ENCODE data around the gene OCA2. TPM values are rescaled to one million over a fixed set of nuclear protein-coding genes. Genes with fewer than 3 reads are reported as not detected.

The OCA2 gene
- polyA plus RNA-seq, 3 donors = not detected

DNA sequence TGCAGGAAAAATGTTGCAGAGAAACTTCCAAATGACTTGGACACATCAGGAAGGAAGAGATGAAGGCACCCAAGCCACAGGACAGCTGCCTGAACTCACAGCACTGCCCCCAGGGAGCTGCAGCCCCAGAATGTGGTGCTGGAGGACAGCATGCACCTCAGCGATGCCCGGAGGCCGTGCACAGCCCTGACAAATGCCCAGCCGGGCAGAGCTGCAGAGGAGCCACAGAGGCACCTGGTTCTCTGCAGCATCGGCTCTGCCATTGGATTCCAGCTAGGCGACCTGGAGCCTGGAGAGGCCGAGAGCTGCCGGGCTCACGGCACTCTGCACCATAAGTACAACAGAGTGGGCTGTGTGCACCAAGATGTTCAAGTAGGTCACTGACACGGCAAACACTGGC is 97.5 kb downstream of the OCA2 start:
- Mint-ChIP-seq H3K9me3 (peaks cover 11 to 23% (median 21%) of the 10 kb centered on the region in 7 donors), H3K4me3 (no peak overlapping the region)
- 84% methylated on average over 10 of the region's 10 CpGs for WGBS (ENCODE audit: insufficient coverage)

GRCh38 chr15:27993996-27994780 is 104.9 kb downstream of the OCA2 start:
- H4K20me1 ChIP-seq (ENCODE audit: insufficient read depth, low read length) = no peaks in the 10 kb centered on the region
- H3K36me3 Mint-ChIP-seq = no peaks in the 10 kb centered on the region
- H3K79me2 ChIP-seq (ENCODE audit: insufficient read depth, low read length) = no peaks in the 10 kb centered on the region
- H3K4me1 ChIP-seq (ENCODE audit: control insufficient read depth in 1 of 2, insufficient read depth in 2 of 2, low read length in 2 of 2) = no peaks in the 10 kb centered on the region
- no peak overlapping the region for H2AFZ ChIP-seq (ENCODE audit: insufficient read depth, low read depth, low read length, poor library complexity, severe bottlenecking)
- H3K4me3 ChIP-seq (replicated peaks in 1 of 3; ENCODE audit: low read depth in 2 of 3, low read length in 3 of 3) = no peak overlapping the region
- no peak overlapping the region for H3K4me3 Mint-ChIP-seq
- no peak overlapping the region for H3K27ac ChIP-seq (ENCODE audit: low read depth in 1 of 2, low read length in 2 of 2)
- H3K27ac Mint-ChIP-seq = no peak overlapping the region
- H3K9me3 ChIP-seq (replicated peaks in 1 of 2; ENCODE audit: control insufficient read depth in 1 of 2, insufficient read depth in 1 of 2, low read length in 2 of 2) = peaks cover 14 to 33% of the 10 kb centered on the region in 2 donors
- intact Hi-C loops (cut with micrococcal nuclease) = no loop called here
- no peaks in the 10 kb centered on the region for H3K27me3 ChIP-seq (ENCODE audit: control insufficient read depth in 2 of 2, insufficient read depth in 2 of 2, low read length in 2 of 2)
- WGBS (ENCODE audit: insufficient coverage) = 91% methylated on average over 12 of the region's 16 CpGs
- H3K36me3 ChIP-seq (replicated peaks in 1 of 2; ENCODE audit: control insufficient read depth in 1 of 2, insufficient read depth in 2 of 2, low read length in 2 of 2) = no peaks in the 10 kb centered on the region
- no peak for TF ChIP-seq CTCF (IDR thresholded peaks at IDR 0.05)
- no peak overlapping the region for H3K9ac ChIP-seq (ENCODE audit: insufficient read depth, low read length, poor library complexity, severe bottlenecking)
- DNase-seq = no peak
- H3K4me2 ChIP-seq (replicated peaks; ENCODE audit: extremely low read depth, low read length, poor library complexity, severe bottlenecking) = no peak overlapping the region
- no peaks in the 10 kb centered on the region for H3K4me1 Mint-ChIP-seq
- peaks cover 1 to 3% (median 2%) of the 10 kb centered on the region in 3 donors for H3K27me3 Mint-ChIP-seq (ENCODE audit: low read depth in 3 of 3)
- H3K9me3 Mint-ChIP-seq = peaks cover 2 to 33% (median 18%) of the 10 kb centered on the region in 7 donors

More for the DNA sequence above, 97.5 kb downstream of the OCA2 start:
- Mint-ChIP-seq H3K36me3 (no peaks in the 10 kb centered on the region), H3K4me1 (no peaks in the 10 kb centered on the region), H3K27me3 (ENCODE audit: low read depth in 3 of 3) (peaks cover 0 to 3% (median 1%) of the 10 kb centered on the region in 3 donors), H3K27ac (no peak overlapping the region)
- no peak overlapping the region for H2AFZ ChIP-seq (ENCODE audit: insufficient read depth, low read depth, low read length, poor library complexity, severe bottlenecking)
- no peak for DNase-seq
- H3K36me3 ChIP-seq (replicated peaks in 1 of 2; ENCODE audit: control insufficient read depth in 1 of 2, insufficient read depth in 2 of 2, low read length in 2 of 2) = no peaks in the 10 kb centered on the region
- no peaks in the 10 kb centered on the region for H3K27me3 ChIP-seq (ENCODE audit: control insufficient read depth in 2 of 2, insufficient read depth in 2 of 2, low read length in 2 of 2)
- H3K79me2 ChIP-seq (ENCODE audit: insufficient read depth, low read length) = no peaks in the 10 kb centered on the region
- TF ChIP-seq CTCF (IDR thresholded peaks at IDR 0.05) = no peak
- intact Hi-C loops (cut with micrococcal nuclease) = no loop called here
- no peak overlapping the region for H3K4me2 ChIP-seq (replicated peaks; ENCODE audit: extremely low read depth, low read length, poor library complexity, severe bottlenecking)
- H3K9ac ChIP-seq (ENCODE audit: insufficient read depth, low read length, poor library complexity, severe bottlenecking) = no peak overlapping the region
- H3K9me3 ChIP-seq (replicated peaks in 1 of 2; ENCODE audit: control insufficient read depth in 1 of 2, insufficient read depth in 1 of 2, low read length in 2 of 2) = peaks cover 14 to 26% of the 10 kb centered on the region in 2 donors
- no peaks in the 10 kb centered on the region for H4K20me1 ChIP-seq (ENCODE audit: insufficient read depth, low read length)
- H3K4me1 ChIP-seq (ENCODE audit: control insufficient read depth in 1 of 2, insufficient read depth in 2 of 2, low read length in 2 of 2) = no peaks in the 10 kb centered on the region
- H3K4me3 ChIP-seq (replicated peaks in 1 of 3; ENCODE audit: low read depth in 2 of 3, low read length in 3 of 3) = no peak overlapping the region
- H3K27ac ChIP-seq (ENCODE audit: low read depth in 1 of 2, low read length in 2 of 2) = no peak overlapping the region
